ENCODE data around the gene DSG3.
"Not testable (repeated sequence)": the region's sequence is repeated elsewhere in the genome, so short reads cannot be mapped to it uniquely, and the experiment has no call there.

DSG3 gene

GRCh38 chr18:31493171-31493570 lies 45.6 kb downstream of the DSG3 start:
- no peak for DNase-seq (ENCODE audit: low spot score)

GRCh38 chr18:31493941-31494340 lies 46.4 kb downstream of the DSG3 start:
- no peak for DNase-seq (ENCODE audit: low spot score)

GRCh38 chr18:31494705-31495244 lies 47.2 kb downstream of the DSG3 start:
- not testable (repeated sequence) for DNase-seq (ENCODE audit: low spot score)

GRCh38 chr18:31497404-31497835 lies 49.9 kb downstream of the DSG3 start:
- DNase-seq (ENCODE audit: low spot score), result peak; percentile 7

GRCh38 chr18:31497836-31498573 lies 50.5 kb downstream of the DSG3 start, which contains the start of gene DSG2:
Gene DSG2, plus strand, starts transcription at chr18:31498177. Its CDS starts 75 bp downstream, at chr18:31498252.
- peak; percentile 35 for DNase-seq (ENCODE audit: low spot score)

DNA sequence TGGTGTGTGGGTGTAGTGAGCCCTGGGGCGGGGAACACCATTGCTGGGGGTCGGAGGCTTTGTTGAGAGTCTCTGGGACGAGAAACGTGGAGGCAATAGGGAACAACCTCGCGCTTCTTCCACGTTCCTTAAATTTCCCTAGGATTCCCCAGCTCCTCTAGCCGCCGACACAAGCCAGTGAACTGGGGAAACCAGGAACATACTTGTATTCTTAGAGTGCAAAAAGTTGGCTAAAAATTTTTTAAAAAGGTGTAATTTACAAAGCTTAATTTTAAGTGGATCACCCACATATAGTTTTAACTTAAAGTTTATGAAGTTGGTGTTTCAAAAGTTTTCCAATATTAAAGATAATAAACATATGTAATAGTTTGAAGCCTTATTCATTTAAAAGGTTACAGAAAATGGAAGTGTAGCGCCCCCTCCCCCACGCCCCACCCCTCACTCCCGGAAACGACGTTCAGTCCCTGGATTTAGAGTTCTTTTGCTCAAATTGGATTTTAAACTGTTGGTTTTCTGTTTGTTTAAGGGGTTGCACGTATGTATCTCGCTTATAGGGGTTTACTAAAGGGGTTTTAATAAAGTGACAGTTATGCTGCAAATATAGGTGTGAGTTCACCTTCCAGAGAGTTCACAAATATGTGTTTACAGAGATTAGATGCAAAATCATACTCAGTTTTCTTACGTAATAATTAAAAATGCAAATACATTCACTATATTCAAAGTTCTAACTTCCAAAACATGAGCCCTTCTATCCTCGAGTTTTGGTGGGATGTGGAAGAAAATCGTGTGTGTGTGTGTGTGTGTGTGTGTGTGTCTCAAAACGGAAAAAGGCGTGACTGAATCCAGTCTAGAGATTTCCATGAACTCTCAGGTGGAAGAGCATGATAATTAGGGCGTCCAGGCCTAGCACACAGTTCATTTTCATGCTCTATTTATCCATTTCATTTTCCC lies 51.3 kb downstream of the DSG3 start:
- no peak for DNase-seq (ENCODE audit: low spot score)

GRCh38 chr18:31500051-31500688 lies 52.6 kb downstream of the DSG3 start:
- no peak for DNase-seq (ENCODE audit: low spot score)

- DNase-seq (ENCODE audit: low spot score), result no peak
Measured at GRCh38 chr18:31503011-31503410, 55.5 kb downstream of the DSG3 start.

GRCh38 chr18:31504455-31505147 lies 57.1 kb downstream of the DSG3 start:
- no peak for DNase-seq (ENCODE audit: low spot score)

GRCh38 chr18:31505156-31505555 lies 57.6 kb downstream of the DSG3 start:
- no peak for DNase-seq (ENCODE audit: low spot score)

- no peak for DNase-seq (ENCODE audit: low spot score)
Measured at GRCh38 chr18:31506024-31506742, 58.6 kb downstream of the DSG3 start.

GRCh38 chr18:31507124-31507523 lies 59.6 kb downstream of the DSG3 start:
- DNase-seq (ENCODE audit: low spot score), result not testable (repeated sequence)

DNA sequence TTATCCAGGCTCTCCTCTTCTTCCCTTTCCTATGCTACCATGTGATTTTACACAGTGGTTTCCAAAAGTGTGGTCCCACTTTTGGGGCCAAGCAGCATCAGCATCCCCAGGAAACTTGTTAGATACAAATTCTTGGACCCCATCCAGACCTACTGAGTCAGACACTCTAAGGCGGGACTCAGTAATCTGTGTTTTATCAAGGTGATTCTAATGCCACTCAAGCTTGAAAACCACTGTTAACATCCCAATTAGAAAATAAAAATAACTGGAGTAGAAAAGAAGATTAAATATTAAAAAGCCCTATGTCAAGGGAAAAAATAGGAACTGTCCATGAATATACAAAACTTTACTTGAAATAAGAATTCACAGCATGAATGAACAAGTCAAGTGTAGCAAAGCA lies 61.2 kb downstream of the DSG3 start:
- no peak for DNase-seq (ENCODE audit: low spot score)

- no peak for DNase-seq (ENCODE audit: low spot score)
Measured at GRCh38 chr18:31509571-31509970, 62.0 kb downstream of the DSG3 start.

- no peak for DNase-seq (ENCODE audit: low spot score)
Measured at GRCh38 chr18:31510319-31510718, 62.8 kb downstream of the DSG3 start.

- DNase-seq (ENCODE audit: low spot score), result no peak
Measured at GRCh38 chr18:31511098-31511497, 63.6 kb downstream of the DSG3 start.

- peak; percentile 16 for DNase-seq (ENCODE audit: low spot score)
Measured at GRCh38 chr18:31512203-31512764, 64.7 kb downstream of the DSG3 start.

- no peak for DNase-seq (ENCODE audit: low spot score)
Measured at GRCh38 chr18:31513189-31513935, 65.8 kb downstream of the DSG3 start.

DNA sequence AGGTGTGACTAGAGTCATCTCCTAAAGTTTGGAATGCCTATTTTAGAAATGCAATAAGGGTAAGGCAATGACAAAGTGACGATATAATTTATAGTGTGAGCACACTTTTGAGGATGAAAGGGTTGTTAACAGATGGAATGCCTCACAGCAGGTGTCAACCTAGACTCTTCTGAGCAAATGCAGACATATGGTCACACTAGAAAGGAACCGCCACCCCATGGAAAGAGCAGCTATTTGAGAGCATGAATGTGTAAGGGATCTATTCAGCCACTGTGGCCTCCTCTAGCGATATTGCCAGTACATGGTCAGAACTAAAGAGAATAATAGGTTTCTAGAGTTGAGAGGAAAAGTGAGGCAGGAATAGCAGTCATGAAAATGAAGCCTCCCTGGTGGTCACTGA lies 68.9 kb downstream of the DSG3 start:
- no peak for DNase-seq (ENCODE audit: low spot score)

DNA sequence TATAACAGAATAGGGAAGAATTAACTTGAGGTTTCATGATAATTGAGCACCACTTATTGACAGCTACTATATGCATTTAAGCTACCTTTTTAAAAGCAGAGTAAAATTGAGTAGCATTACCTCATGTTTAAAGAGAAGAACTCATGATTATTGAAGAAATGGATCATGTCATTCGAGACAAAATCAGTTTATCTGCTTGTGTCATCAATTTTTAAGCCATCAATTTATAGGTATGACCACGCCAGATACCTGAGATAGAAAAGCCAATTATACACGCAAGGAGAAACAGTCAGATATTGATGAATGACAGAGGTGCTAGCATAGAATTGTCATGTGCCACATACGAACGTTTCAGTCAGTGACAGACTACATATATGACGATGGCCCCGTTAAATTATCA lies 78.8 kb downstream of the DSG3 start:
- no peak for DNase-seq (ENCODE audit: low spot score)
